H9 (cell line): ENCODE measurements around the gene DCAF8. TPM values are rescaled to one million over a fixed set of nuclear protein-coding genes. Genes with fewer than 3 reads are reported as not detected.

Source experiments
- DNase-seq: peaks from one replicate; pipeline ENCODE4 v3.0.0-alpha.2; 2017
- H2AFZ ChIP-seq: one replicate; pipeline ENCODE4 v1.6.1; 2013; ENCODE audit warnings: mild to moderate bottlenecking, low read length, control low read depth, moderate library complexity
- H2AK5ac ChIP-seq: 2 replicates; pipeline ENCODE4 v1.6.1; 2013; ENCODE audit warnings: low read length, control low read depth, mixed read lengths; ENCODE audit not compliant: insufficient read length
- H2BK120ac ChIP-seq: one replicate; pipeline ENCODE4 v1.6.1; 2013; ENCODE audit warnings: low read depth, mild to moderate bottlenecking, low read length, control low read depth, inconsistent platforms; ENCODE audit not compliant: poor library complexity, severe bottlenecking
- H2BK12ac ChIP-seq: 2 replicates; pipeline ENCODE4 v1.6.1; 2013; ENCODE audit warnings: low read length, control low read depth, mixed read lengths, low read depth; ENCODE audit not compliant: insufficient read length
- H2BK15ac ChIP-seq: 2 replicates; pipeline ENCODE4 v1.6.1; 2013; ENCODE audit warnings: low read depth, low read length, control low read depth
- H2BK20ac ChIP-seq: one replicate; pipeline ENCODE4 v1.6.1; 2013; ENCODE audit warnings: low read depth, mild to moderate bottlenecking, low read length, control low read depth, inconsistent platforms; ENCODE audit not compliant: poor library complexity, severe bottlenecking
- H2BK5ac ChIP-seq: 2 replicates; pipeline ENCODE4 v1.6.1; 2013; ENCODE audit warnings: low read length, control low read depth, mixed read lengths; ENCODE audit not compliant: insufficient read length
- H3K14ac ChIP-seq: 2 replicates; pipeline ENCODE4 v1.6.1; 2013; ENCODE audit warnings: low read length, control low read depth; ENCODE audit not compliant: insufficient read depth
- H3K18ac ChIP-seq: 2 replicates; pipeline ENCODE4 v1.6.1; 2013; ENCODE audit warnings: low read depth, mild to moderate bottlenecking, mixed read lengths, low read length, control low read depth; ENCODE audit not compliant: insufficient read length
- H3K23ac ChIP-seq: 2 replicates; pipeline ENCODE4 v1.6.1; 2013; ENCODE audit warnings: low read length, control low read depth, mixed read lengths, low read depth; ENCODE audit not compliant: insufficient read length
- H3K23me2 ChIP-seq: 2 replicates; pipeline ENCODE4 v1.6.1; 2013; ENCODE audit warnings: low read depth, mild to moderate bottlenecking, mixed read lengths, low read length, control low read depth; ENCODE audit not compliant: insufficient read length, poor library complexity, severe bottlenecking
- H3K27ac ChIP-seq: 2 replicates; pipeline ENCODE4 v1.5.1; 2013; ENCODE audit warnings: low read length, control low read depth, mixed read lengths, low read depth; ENCODE audit not compliant: insufficient read length
- H3K27me3 ChIP-seq: 2 replicates; pipeline ENCODE4 v1.6.1; 2013; ENCODE audit warnings: low read length, control low read depth, inconsistent platforms; ENCODE audit not compliant: insufficient read depth
- H3K4ac ChIP-seq: 2 replicates; pipeline ENCODE4 v1.6.1; 2013; ENCODE audit warnings: low read depth, mild to moderate bottlenecking, control low read depth, inconsistent platforms, low read length, moderate library complexity
- H3K4me1 ChIP-seq: 2 replicates; pipeline ENCODE4 v1.6.1; 2013; ENCODE audit warnings: low read length, control low read depth, inconsistent platforms; ENCODE audit not compliant: insufficient read depth
- H3K4me2 ChIP-seq: 2 replicates; pipeline ENCODE4 v1.6.1; 2013; ENCODE audit warnings: low read length, control low read depth, mixed read lengths; ENCODE audit not compliant: insufficient read length, insufficient read depth
- H3K56ac ChIP-seq: 2 replicates; pipeline ENCODE4 v1.6.1; 2013; ENCODE audit warnings: low read depth, mild to moderate bottlenecking, mixed read lengths, low read length, control low read depth; ENCODE audit not compliant: insufficient read length
- H3K79me1 ChIP-seq: 2 replicates; pipeline ENCODE4 v1.6.1; 2013; ENCODE audit warnings: low read depth, mild to moderate bottlenecking, moderate library complexity, low read length, control low read depth, inconsistent platforms; ENCODE audit not compliant: insufficient read depth, poor library complexity, severe bottlenecking
- H3K79me2 ChIP-seq: 2 replicates; pipeline ENCODE4 v1.6.1; 2013; ENCODE audit warnings: low read length, control low read depth, inconsistent platforms; ENCODE audit not compliant: insufficient read depth
- H3K9ac ChIP-seq: 2 replicates; pipeline ENCODE4 v1.6.1; 2013; ENCODE audit warnings: low read length, control low read depth, mixed read lengths; ENCODE audit not compliant: insufficient read length; ENCODE audit errors: extremely low read depth
- H3K9me3 ChIP-seq: one replicate; pipeline ENCODE4 v1.6.1; 2013; ENCODE audit warnings: low read depth, low read length, inconsistent platforms; ENCODE audit not compliant: control insufficient read depth
- H3T11ph ChIP-seq: one replicate; pipeline ENCODE4 v1.6.1; 2013; ENCODE audit warnings: mild to moderate bottlenecking, low read length, control low read depth, inconsistent platforms
- H4K20me1 ChIP-seq: one replicate; pipeline ENCODE4 v1.6.1; 2013; ENCODE audit not compliant: control insufficient read depth, insufficient read length, insufficient read depth
- H4K5ac ChIP-seq: 2 replicates; pipeline ENCODE4 v1.6.1; 2013; ENCODE audit warnings: low read depth, mild to moderate bottlenecking, mixed read lengths, low read length, control low read depth; ENCODE audit not compliant: insufficient read length
- H4K8ac ChIP-seq: replicated peaks from 2 replicates; pipeline ENCODE4 v1.6.1; 2013; ENCODE audit warnings: low read length, control low read depth, mixed read lengths, low read depth; ENCODE audit not compliant: insufficient read length
- H4K91ac ChIP-seq: 2 replicates; pipeline ENCODE4 v1.6.1; 2013; ENCODE audit warnings: low read depth, mild to moderate bottlenecking, moderate library complexity, mixed read lengths, low read length, control low read depth; ENCODE audit not compliant: insufficient read length
- H3K27ac Mint-ChIP-seq, 3 experiments: 2 replicates in 2 of 3; 3 replicates in 1 of 3; pipeline ENCODE4 v1.8.0; 2020 to 2021; ENCODE audit warnings: mixed read lengths in 3 of 3, mild to moderate bottlenecking in 1 of 3, moderate library complexity in 1 of 3
- H3K27me3 Mint-ChIP-seq: 2 replicates; pipeline ENCODE4 v1.8.0; 2021; ENCODE audit warnings: low read depth, mild to moderate bottlenecking, moderate library complexity, mixed read lengths
- H3K36me3 Mint-ChIP-seq, 3 experiments: 2 replicates in 2 of 3; 3 replicates in 1 of 3; pipeline ENCODE4 v1.8.0; 2020 to 2021; ENCODE audit warnings: low read depth in 3 of 3, mixed read lengths in 3 of 3; ENCODE audit not compliant: insufficient read depth in 1 of 3
- H3K4me1 Mint-ChIP-seq, 2 experiments: 2 replicates each; pipeline ENCODE4 v1.8.0; 2020; ENCODE audit warnings: mixed read lengths in 2 of 2
- H3K4me3 Mint-ChIP-seq, 2 experiments: 2 replicates in 1 of 2; 3 replicates in 1 of 2; pipeline ENCODE4 v1.8.0; 2020 to 2021; ENCODE audit warnings: mild to moderate bottlenecking in 2 of 2, mixed read lengths in 2 of 2, moderate library complexity in 1 of 2
- H3K9me3 Mint-ChIP-seq, 2 experiments: 2 replicates in 1 of 2; 3 replicates in 1 of 2; pipeline ENCODE4 v1.8.0; 2020; ENCODE audit warnings: mild to moderate bottlenecking in 2 of 2, mixed read lengths in 2 of 2, moderate library complexity in 1 of 2
- CTCF ChIP-seq: fragments of 200-600 bp; sonication (generic); conservative IDR thresholded peaks from 3 replicates; pipeline ENCODE4 v1.8.0; 2021; ENCODE audit warnings: antibody characterized with exemption, mild to moderate bottlenecking
- WGBS: extraction: QIAGEN DNeasy Blood & Tissue Kit; methylation state at CpG from one replicate; pipeline ENCODE4 v1.1.7; 2013; ENCODE audit warnings: missing lambda C conversion rate, low lambda C conversion rate, mixed read lengths; ENCODE audit not compliant: insufficient read length; ENCODE audit errors: extremely low coverage; 5-methylcytosine and 5-hydroxymethylcytosine counted together
- total RNA-seq: library from RNA; stranded (reverse); gene quantifications from 2 replicates; pipeline ENCODE4 v1.2.1, GENCODE V29; 2021

The DCAF8 gene
- total RNA-seq, 1 experiment from 2014 or later = 106 TPM

DNA sequence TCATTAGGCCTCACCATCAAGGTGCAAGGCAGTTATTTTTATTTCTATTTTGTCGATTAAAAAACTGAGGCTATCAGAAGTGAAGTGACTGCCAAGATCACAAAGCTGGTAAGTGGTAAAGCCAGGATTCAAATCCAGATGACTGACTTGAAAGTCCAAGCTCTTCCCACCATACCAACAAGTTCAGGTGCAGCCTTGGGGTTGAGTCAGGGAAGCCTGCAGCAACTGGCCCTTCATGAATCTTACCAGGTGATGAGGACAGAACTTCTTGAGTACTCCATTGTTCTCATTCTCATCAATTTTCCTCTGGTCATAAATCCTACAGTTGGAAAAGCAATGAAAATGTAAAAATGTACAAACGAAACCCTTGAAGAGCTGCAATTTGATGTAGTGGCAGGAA lies 37.0 kb downstream of the DCAF8 start:
- Histone ChIP-seq H2BK120ac (no peak overlapping the region), H3K14ac (no peak overlapping the region), H3K23ac (no peak overlapping the region), H2AK5ac (no peak overlapping the region), H3T11ph (no peak overlapping the region), H3K79me2 (no peaks in the 10 kb centered on the region), H3K4ac (no peak overlapping the region), H3K27me3 (no peaks in the 10 kb centered on the region), H3K56ac (no peak overlapping the region), H2BK12ac (no peak overlapping the region), H3K9me3 (no peaks in the 10 kb centered on the region), H3K27ac (no peak overlapping the region), H3K9ac (no peak overlapping the region), H3K18ac (no peak overlapping the region), H4K91ac (no peak overlapping the region), H3K4me1 (no peaks in the 10 kb centered on the region), H4K20me1 (no peaks in the 10 kb centered on the region), H3K4me2 (no peak overlapping the region), H2BK15ac (no peak overlapping the region), H4K5ac (no peak overlapping the region), H2BK20ac (no peak overlapping the region), H2AFZ (no peak overlapping the region), H3K23me2 (no peaks in the 10 kb centered on the region), H3K79me1 (no peaks in the 10 kb centered on the region), H4K8ac (no peak overlapping the region), H2BK5ac (no peak overlapping the region)
- Mint-ChIP-seq H3K4me1 (peaks cover 4 to 7% of the 10 kb centered on the region in 2 experiments; a peak in 3 of 4 replicates), H3K27ac (no peak overlapping the region), H3K4me3 (no peak overlapping the region), H3K9me3 (no peaks in the 10 kb centered on the region), H3K36me3 (peaks cover 24 to 70% (median 31%) of the 10 kb centered on the region in 3 experiments; a peak in 6 of 7 replicates), H3K27me3 (no peaks in the 10 kb centered on the region)
- no CpG with 5 or more reads among the region's 2 CpGs for WGBS
- no peak for TF ChIP-seq CTCF
- DNase-seq = no peak
